Stimulated activated CD8-positive, alpha-beta memory T cell treated with anti-CD3 and anti-CD28 coated beads, Interleukin-4, amount 100 ng/mL, for 1 hour (primary cell): ENCODE results near the gene SLC12A8.

Experiments used
- DNase-seq, 2 donors: peaks; one replicate each; pipeline ENCODE4 v3.0.0-alpha.2; 2020; ENCODE audit warnings: low read depth in 2 of 2, low spot score in 1 of 2

SLC12A8 gene

GRCh38 chr3:125079675-125080045 is 132.9 kb downstream of the SLC12A8 start:
- DNase-seq, result no peak

GRCh38 chr3:125078951-125079674 is 133.4 kb downstream of the SLC12A8 start:
- DNase-seq, result no peak

DNA sequence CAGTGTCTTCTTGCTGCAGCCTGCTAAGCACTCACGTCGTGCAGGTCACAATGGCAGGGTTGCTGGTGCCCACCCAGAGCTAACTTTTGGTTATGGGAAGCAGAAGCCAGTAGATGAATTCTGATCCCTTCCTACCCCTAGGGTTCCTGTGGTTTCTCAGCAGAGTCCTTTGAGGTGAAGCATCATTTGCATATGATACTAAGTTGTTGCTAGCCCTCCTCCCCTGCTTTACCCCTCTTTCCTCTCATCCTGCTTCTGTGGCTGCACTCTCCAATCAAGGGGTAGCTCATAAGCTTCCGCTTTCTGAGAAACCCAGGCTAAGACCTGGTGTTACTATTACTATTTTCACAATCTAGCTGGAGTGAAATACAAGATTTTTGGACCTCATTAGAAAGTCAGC is 134.7 kb downstream of the SLC12A8 start:
- DNase-seq, result no peak

DNA sequence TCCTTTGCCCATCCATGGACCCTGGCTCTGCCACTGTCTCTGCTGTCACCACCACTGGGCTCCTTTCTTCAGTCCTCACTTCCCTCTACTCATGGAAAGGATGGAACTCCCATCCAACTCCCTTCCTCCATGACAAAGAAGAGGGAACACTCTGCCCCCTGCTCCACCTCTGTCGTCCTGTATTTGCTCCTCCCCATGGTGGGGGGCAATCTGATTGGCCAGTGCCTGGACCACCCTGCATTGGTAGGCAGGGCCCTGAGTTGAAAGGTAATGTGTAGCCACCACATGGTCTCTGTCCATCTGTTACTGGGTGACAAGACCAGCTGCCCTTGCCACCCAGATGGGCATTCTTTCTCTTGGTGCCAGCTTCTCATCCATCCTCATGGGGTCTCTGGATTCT is 136.1 kb downstream of the SLC12A8 start:
- DNase-seq, result no peak

DNA sequence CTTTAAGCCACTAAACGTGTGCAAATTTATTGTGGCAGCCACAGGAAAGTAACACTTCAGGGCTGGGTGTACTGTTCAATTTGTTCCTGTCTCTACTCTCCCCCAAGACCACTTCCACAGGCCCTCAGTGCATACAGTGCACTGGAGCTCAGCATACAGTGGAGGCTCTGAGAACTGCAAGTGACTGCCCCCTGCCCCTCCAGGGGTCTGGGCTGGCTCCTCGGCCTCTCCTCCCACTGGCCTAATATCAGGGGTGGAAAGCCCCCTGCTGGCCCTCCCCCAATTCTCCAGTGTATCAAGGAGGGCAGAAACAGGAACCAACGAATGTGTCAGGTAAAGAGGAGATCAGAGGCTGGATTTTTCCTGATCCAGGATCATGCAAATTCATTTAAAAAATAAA is 136.8 kb downstream of the SLC12A8 start:
- DNase-seq, result no peak

- DNase-seq, result no peak
Observed at GRCh38 chr3:125073390-125073905, 139.1 kb downstream of the SLC12A8 start.

DNA sequence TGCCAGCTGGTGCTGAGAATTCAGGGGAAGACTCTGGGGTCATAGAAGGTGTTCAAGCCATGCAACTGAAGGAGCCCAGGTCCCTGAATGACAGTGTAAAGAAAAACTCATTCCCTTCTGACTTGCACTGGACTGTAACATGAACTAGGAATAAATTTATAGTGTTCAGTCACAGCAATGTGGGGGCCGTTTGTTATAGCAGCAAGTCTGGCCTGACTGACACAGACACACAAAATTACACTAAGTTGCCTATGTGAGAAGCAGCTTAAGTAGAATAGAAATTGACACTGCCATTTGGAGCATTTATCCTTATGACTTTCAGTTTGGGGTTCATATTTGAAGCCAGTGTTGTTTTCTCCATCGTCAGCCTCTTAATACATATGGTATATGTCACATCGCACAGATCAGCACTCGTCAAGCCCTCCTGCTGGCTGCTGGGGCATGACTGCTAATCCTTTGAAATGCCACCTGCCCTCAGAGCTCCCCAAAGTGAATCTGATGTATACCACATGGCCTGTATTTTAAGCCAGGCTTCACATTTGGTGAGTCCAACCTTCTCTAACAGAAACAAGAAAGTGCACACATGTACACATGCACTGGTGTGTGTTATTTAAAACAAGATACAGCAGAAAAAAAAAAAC is 139.7 kb downstream of the SLC12A8 start:
- no peak for DNase-seq

- DNase-seq, result no peak
Observed at GRCh38 chr3:125072301-125072700, 140.2 kb downstream of the SLC12A8 start.

GRCh38 chr3:125069968-125070745 is 142.4 kb downstream of the SLC12A8 start:
- no peak for DNase-seq

DNA sequence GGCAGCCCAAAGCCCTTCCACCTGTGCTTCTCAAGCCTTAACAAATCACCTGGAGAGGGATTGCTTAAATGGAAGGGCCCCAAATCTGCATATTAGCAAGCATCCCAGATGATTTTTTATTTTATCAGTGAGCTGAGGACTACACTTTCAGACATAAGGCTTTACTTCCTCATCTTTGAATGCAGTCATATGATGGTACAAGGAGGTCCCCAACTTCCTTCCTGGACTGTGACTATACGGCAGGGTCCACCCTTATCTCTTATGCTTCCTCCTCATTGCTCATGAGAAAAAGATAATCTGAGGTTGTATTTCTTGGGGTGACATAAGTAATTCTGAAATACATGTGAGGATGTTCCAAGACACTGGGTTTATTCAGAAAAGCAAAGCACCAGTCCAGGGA is 143.1 kb downstream of the SLC12A8 start:
- DNase-seq, result no peak

- no peak for DNase-seq
Observed at GRCh38 chr3:125068265-125068664, 144.3 kb downstream of the SLC12A8 start.

DNA sequence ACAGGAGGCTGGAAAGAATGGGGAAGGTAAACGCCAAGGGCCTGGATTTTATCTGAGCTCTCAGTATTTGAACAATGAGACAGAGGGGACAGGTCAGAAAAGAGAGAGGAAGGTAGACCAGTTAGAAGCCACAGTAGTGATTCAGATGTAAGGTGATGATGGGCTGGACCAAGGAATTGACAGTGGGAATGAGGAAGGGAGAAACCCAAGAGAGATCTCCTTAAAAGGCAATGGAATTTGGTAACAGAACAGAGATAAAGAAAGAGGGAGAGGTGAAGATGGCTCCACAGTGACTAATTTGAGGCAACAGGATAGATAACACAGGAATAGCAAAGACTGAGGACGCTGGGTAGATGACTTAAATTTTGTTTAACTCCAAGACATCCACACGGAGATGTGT is 145.3 kb downstream of the SLC12A8 start:
- DNase-seq, result no peak

GRCh38 chr3:125062904-125063618 is 149.5 kb downstream of the SLC12A8 start:
- no peak for DNase-seq

GRCh38 chr3:125061646-125062045 is 150.9 kb downstream of the SLC12A8 start:
- no peak for DNase-seq

- DNase-seq, result no peak
Observed at GRCh38 chr3:125061170-125061569, 151.4 kb downstream of the SLC12A8 start.

GRCh38 chr3:125059488-125060245 is 152.9 kb downstream of the SLC12A8 start:
- DNase-seq, result no peak

DNA sequence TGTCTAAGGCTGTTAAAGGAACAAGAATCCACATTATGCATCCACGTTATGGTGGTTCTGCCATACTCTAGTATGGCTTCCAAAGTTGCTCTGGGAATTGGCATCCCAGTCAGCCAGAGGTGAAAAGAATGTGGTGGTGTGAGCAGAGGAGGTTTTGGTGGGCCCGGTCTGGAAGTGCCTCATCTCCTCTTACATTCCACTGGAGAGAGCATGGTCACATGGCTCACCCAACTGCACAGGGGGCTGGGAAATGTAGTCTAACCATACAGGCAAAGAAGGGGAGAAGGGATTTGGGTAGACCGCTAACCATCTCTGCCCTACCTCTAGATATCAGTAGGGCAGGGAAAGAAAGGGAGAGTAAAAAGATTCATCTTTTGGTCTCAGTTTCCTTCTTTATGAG is 153.6 kb downstream of the SLC12A8 start:
- DNase-seq, result no peak

DNA sequence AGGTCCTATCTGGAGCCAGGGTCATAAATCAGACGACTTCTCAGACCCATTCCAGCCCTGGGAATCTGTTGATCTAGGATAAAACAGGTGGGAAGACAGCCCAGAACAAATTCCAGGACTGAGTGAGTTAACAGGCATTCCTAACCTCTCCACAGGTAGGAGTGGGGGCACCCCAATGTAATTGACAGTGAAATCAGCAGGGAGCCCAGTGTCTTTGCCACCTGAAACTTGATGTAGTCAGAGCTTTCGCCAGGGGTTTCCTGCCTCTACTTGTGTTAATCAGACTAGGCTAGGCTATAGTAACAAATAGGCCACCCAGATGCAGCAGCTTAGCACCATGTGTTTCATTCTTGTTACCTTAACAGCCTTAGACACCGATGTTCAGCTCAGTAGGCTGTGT is 154.0 kb downstream of the SLC12A8 start:
- no peak for DNase-seq

DNA sequence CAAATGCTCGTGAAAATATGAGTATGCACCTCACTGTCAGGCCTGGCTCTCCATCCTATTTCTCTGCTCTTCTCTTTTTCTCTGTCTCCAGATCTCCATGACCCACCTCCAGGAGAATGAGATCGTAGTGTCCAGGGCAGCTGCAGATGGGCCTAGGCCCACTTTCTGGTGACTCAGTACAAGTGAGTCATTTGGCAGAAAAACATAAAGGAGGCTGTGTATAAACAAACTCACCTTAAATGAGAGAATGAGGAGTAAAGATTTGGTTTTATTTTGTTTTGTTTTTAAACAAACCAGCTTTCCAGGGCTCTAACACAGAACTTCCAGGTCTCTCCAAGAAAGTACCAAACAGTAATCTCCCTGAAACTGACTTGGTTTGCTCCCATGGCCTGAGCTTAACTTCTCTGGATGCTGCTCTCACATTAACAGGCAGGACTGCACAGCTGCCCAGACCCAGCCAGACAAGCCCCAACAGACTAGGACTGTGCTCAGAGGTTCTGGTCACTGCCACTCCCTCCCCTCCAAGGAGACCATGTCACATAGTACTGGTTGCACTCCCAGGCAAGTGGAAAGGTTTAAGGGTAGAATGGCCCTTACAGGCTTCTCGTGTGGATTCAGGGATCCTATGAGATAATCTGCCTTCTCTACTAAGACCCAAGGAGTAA is 155.2 kb downstream of the SLC12A8 start:
- no peak for DNase-seq
